GM12801 (cell line): ENCODE results near the gene MYLIP.

ENCODE experiments used
- TF ChIP-seq, protein P1 (sequence below): IDR thresholded peaks from one replicate; pipeline ENCODE4 v1.5.1; 2011; ENCODE audit warnings: control low read depth; ENCODE audit not compliant: insufficient read length; ENCODE audit errors: extremely low read depth

The MYLIP gene

DNA sequence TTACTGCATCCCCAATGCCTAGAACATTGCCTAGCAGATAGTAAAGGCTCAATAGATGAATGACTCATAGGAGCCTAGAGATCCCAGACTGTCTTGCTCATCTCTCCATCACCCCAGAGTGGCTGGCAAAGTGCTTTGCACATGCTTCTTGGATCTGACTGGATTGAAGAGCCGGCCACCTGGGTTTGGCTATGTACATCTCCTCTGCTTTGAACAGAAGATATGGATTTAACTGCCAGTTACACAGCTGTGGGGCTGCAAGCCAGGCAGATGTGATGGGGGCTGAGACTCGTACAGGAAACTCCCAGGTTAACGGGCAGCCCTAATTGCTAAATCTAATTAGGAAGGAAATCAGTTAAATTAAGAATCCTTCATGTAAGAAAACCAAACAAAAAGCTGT, 28.6 kb downstream of the MYLIP start:
- TF ChIP-seq, protein P1, sequence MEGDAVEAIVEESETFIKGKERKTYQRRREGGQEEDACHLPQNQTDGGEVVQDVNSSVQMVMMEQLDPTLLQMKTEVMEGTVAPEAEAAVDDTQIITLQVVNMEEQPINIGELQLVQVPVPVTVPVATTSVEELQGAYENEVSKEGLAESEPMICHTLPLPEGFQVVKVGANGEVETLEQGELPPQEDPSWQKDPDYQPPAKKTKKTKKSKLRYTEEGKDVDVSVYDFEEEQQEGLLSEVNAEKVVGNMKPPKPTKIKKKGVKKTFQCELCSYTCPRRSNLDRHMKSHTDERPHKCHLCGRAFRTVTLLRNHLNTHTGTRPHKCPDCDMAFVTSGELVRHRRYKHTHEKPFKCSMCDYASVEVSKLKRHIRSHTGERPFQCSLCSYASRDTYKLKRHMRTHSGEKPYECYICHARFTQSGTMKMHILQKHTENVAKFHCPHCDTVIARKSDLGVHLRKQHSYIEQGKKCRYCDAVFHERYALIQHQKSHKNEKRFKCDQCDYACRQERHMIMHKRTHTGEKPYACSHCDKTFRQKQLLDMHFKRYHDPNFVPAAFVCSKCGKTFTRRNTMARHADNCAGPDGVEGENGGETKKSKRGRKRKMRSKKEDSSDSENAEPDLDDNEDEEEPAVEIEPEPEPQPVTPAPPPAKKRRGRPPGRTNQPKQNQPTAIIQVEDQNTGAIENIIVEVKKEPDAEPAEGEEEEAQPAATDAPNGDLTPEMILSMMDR, result no peak

DNA sequence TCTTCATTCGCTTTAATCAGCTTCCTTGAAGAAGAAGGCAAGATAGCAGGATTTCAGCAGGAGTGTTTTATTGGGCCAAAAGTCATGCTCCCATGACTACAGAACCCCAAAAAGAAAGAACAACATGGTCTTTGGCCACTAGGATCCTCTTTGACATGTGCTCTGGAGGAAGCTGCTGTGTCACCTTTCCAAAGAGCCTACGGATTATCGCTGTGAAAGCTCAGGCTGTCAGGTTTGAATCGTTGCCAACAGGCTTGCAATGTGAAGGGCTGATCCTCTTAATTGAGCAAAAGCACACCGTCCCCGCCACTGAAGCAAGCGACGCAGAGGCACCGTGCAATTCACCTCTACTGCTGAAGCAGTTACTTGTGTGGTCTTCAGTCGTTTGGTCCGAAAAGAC, 29.0 kb downstream of the MYLIP start:
- TF ChIP-seq, protein P1, result no peak

DNA sequence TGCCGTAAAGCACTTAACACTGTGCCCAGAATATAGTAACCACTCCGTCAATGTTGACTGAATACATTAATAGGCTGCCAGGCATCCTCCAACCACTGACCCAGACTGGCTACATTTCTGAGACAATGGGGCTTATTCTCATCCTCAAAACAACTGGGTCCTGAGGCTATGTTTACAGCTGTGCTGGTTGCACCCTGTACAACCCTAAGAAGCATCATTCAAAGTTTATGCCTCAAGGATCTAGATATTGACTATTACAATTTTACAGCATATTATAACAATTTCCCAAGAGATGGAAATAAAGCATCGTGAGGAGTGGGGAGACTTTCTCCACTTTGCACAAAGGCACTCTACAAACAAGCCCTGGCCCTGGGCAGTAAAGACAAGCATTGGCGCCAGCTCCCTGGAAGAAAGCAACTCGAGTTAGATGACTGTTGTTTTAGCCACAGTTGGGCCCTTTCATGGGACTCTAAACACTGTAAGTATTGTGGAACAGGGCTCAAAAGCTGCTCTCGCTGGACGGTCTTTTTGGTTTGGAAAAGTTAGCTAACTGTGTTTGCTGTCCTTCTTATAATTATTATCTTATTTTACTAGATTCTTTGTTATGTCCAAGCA, 30.2 kb downstream of the MYLIP start:
- TF ChIP-seq, protein P1, result no peak

DNA sequence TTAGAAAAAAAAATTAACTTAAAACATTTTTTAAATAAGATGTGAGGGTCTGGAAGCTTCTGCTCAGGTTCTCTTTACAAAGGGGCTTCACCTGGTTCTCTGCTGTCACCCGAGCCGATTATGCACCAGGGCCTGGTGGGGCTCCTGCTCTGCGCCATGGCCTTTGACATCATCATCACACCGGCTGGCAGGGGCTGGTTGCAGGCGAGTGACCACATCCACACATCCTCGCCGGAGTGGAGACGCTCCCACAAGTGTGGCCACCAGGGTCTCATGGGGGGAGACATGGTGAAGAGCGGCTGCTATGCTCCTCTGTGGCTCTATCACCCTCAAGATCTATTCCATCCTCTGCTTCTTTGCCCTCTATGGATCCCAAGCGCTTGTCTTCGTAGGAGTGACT, 31.9 kb downstream of the MYLIP start:
- TF ChIP-seq, protein P1, result no peak

DNA sequence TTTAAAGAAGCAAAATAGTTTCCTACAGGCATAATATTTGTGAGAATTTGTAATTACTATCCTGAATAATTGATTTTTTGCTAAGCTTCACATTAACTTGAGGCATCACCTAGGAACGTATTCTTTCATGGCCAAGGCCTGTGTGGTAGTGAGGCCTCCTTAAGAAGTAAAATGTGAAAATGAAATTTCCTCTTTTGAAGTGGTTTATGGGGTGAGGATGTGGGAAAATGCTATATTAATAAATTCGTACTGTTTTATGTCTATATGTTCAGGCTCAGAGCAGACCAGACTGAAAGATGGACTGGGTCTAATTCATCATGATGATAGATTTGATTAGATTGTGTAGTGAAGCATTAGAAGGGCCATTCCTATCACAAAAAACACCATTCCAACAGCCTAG, 33.1 kb downstream of the MYLIP start:
- TF ChIP-seq, protein P1, result no peak

DNA sequence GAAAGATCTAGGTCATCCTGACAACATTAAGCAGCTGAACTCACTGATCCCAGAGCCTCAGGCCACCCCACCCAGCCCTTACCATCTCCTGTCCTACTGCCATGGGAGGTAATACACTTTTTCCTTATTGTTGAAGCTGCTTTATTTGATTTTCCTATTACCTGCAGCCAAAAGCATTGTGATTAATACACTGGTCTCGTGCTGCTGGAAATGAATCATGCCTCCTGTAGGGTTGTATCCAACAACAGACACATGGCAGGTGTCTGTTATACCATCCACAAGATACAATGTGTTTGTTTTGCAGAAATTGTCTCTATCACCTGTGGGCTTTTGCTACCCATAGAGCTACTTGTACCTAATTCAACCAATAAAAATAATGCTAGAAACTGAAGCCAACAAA, 34.2 kb downstream of the MYLIP start:
- TF ChIP-seq, protein P1, result no peak

DNA sequence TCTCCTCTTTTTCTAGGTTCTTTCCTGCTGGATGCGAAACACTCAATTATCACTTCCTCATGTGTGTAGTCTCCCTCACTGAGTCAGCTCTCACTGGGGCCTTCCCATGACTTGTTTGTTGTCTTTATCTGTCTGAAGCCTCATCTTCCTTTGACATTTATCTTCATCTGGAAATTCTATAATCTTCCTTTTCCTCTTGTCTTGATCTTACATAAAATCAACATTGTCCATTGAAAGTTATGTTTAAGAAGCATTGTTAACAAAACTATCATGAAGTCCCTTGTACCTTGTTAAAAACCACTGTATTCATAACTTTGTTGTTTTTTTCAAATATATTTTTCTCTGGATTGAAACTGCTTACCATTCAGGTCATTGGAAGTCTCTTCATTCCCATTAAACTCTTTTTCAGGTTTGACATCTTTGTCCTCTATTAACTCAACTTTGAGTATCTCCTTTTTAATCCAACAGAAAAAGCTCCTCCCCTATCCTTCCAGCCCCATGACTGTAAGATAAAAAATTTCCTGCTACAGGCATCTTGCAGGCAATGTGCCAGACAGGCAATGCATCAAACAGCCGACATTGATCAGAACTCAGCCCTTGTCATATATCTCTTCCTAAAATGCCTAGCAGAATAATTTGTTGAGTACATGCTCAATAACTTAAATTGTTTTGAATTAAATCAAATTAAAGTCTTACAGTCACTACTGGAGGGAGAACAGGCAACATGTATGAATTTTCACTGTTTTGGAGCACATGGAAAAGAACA, 34.8 kb downstream of the MYLIP start:
- TF ChIP-seq, protein P1, result no peak
